GM12873 (cell line): ENCODE measurements around the gene ZNF638.

Experiments used
- CTCF ChIP-seq: IDR thresholded peaks from 2 replicates; pipeline ENCODE4 v1.5.1; 2012; ENCODE audit warnings: low read depth, mild to moderate bottlenecking, moderate library complexity, low read length, control low read depth; ENCODE audit not compliant: insufficient read depth; ENCODE audit errors: missing control alignments

Gene ZNF638

DNA sequence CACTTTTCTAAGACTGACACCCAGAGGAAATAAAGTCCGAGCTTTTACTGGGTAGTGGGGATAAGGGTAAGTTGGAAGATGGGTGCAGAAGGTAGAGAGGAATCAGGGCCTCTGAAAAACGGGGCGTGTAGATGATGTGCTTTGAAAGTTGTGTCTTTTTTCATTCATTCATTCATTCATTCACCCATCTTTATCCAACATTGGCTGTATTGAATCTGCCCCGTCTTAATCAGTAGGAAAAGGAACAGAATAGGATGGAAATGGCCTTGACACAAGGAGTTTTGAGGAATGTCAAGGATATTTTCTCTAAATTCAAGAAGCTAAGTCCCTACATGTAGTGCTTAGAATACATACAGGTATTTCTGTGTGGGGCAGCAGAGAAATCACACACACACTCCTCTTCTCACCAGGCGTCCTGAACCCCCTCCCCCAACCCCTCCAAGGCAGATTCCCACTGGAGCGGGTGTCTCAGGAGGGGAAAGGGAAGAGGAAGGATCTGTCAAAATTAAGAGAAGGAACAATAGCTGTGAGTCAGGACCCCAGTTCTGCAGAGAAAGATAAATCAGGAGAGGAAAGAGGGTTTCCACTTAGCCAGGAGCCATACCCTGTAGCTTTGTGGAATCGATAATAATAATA is 135.7 kb downstream of the ZNF638 start:
- TF ChIP-seq CTCF, result no peak

DNA sequence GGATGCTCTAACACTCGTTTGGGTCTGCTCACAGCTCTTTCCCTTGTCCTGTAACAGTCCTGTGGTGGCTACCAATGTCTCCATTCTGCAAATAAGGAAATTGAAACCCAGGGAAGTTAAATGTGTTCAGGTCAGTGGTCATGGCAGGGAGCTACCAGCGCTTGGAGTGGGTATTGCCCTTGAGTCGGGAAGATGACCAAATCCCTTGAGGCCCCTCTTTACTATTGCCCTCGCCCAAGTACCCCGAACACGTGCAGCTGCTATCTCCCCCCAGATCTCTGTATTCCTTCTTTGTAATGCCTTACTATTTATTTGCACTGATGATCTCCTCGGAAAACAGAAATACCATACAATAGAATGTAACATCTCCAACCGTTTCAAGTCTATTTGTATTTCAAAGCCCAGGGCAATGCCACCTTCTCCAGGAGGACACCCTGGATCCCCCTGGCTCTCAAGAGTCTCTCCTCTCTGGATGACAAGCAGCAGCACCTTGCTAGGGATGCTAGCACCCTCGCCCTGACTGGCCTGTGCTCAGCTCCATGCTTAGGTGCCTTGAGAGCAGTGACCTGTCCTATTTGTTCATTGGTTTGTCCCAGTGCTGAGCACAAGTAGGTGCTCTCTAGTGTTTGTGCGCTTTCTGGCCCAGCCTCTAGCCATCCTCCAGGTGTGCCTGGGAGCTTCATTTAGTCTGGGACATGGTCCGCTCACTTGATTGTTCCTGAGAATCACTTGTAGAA is 136.9 kb downstream of the ZNF638 start:
- TF ChIP-seq CTCF, result no peak

GRCh38 chr2:71469403-71470398 is 138.1 kb downstream of the ZNF638 start:
- no peak for TF ChIP-seq CTCF

GRCh38 chr2:71471276-71471675 is 139.7 kb downstream of the ZNF638 start:
- no peak for TF ChIP-seq CTCF

GRCh38 chr2:71472019-71472418 is 140.4 kb downstream of the ZNF638 start:
- TF ChIP-seq CTCF, result no peak

DNA sequence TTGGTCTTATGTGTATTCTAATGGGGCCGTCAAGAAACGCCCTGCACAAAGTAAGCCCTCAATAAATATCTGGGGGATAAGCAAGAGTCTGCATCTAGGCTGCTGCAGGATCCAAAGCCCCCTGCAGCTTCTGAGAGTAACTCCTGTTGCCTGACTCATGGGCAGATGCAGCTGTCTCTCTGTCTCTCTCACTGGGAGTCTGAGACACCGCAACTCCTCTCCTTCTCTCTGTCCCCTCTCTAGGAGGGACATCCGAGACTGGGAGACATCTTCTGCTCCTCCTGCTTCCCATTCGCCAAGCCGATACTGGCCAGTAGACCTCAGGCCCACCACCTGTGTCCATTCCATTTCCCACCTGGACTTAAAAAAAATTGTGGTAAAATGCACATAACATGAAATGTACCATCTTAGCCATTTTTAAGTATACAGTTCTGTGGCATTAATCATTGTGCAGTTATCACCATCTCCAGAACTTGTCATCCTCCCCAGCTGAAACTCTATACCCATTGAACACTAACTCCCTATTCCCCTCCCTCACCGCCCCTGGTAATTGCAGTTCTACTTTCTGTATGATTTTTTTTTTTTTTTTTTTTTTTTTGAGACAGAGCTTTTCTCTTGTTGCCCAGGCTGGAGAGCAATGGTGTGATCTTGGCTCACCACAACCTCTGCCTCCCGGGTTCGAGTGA is 141.9 kb downstream of the ZNF638 start:
- TF ChIP-seq CTCF, result no peak
